NCI-H446 treated with DMSO at 0.1 percent for 48 hours (cell line): Measurements from ENCODE around the gene TANGO2.
A peak's percentile ranks its signal among the peaks of the same experiment; 100 is the strongest.

ENCODE experiments used
- DNase-seq: peaks from one replicate; lab custom pipeline; 2025; lab: John Stamatoyannopoulos, UW

Gene TANGO2

GRCh38 chr22:19983741-19984140, 37.2 kb upstream of the TANGO2 start:
- no peak for DNase-seq

- peak; percentile 55 for DNase-seq
Measured at GRCh38 chr22:19984201-19984753, 36.6 kb upstream of the TANGO2 start.

GRCh38 chr22:19984851-19985811, 35.8 kb upstream of the TANGO2 start:
- no peak for DNase-seq

- no peak for DNase-seq
Measured at GRCh38 chr22:19986011-19986409, 34.9 kb upstream of the TANGO2 start.

GRCh38 chr22:19986410-19987341, 34.2 kb upstream of the TANGO2 start:
- DNase-seq = peak; percentile 9

- DNase-seq = no peak
Measured at GRCh38 chr22:19987394-19988306, 33.3 kb upstream of the TANGO2 start.

- no peak for DNase-seq
Measured at GRCh38 chr22:19988331-19988808, 32.5 kb upstream of the TANGO2 start.

- no peak for DNase-seq
Measured at GRCh38 chr22:19988965-19989724, 31.8 kb upstream of the TANGO2 start.

- DNase-seq = no peak
Measured at GRCh38 chr22:19989725-19990067, 31.2 kb upstream of the TANGO2 start.

- DNase-seq = no peak
Measured at GRCh38 chr22:19990188-19990587, 30.7 kb upstream of the TANGO2 start.

GRCh38 chr22:19990609-19991394, 30.1 kb upstream of the TANGO2 start:
- no peak for DNase-seq

- DNase-seq = no peak
Measured at GRCh38 chr22:19991395-19991644, 29.6 kb upstream of the TANGO2 start.

GRCh38 chr22:19991645-19992451, 29.1 kb upstream of the TANGO2 start:
- DNase-seq = no peak

GRCh38 chr22:19992481-19992911, 28.4 kb upstream of the TANGO2 start:
- DNase-seq = no peak

- DNase-seq = no peak
Measured at GRCh38 chr22:19992921-19993355, 28.0 kb upstream of the TANGO2 start.

- DNase-seq = no peak
Measured at GRCh38 chr22:19993926-19994325, 27.0 kb upstream of the TANGO2 start.

- DNase-seq = no peak
Measured at GRCh38 chr22:19994851-19995610, 25.9 kb upstream of the TANGO2 start.
